ENCODE data around the gene SERPING1. TPM values are rescaled to one million over a fixed set of nuclear protein-coding genes. Genes with fewer than 3 reads are reported as not detected.

SERPING1 gene
- total and polyA plus RNA-seq, 2 donors (not counting 3 experiments of a cell fraction or from before 2014, with no cell fraction given) = 0.30 TPM; not detected in 1

DNA sequence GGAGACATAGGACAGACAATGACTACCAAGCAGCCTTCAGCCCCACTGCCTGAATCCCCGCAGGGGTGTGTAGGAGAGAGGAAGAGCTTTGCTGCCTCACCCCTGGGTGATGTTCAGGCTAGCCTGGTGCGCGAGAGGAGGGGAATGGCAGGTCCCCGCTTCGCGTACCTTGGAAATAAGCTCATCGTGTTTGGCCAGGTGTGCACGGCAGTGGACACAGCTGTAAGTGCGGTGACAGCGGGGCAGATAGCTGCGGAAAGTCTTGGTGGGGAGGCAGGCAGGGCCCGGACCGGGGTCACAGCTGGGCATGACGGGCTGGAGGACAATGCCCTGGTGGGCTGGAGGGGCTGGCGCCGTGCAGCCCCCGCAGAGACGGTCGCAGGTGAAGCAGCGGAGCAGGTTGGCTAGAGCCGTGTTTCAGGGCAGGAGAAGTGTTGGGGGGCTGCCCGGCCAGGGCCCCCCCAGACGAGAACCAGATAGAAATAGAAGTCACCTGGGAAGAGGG lies 49.4 kb downstream of the SERPING1 start:
- H3K9me1 ChIP-seq (replicated peaks; ENCODE audit: control insufficient read depth, extremely low read depth, insufficient read depth, low read length) = no peaks in the 10 kb centered on the region
- TF ChIP-seq JUN (IDR thresholded peaks at IDR 0.05; ENCODE audit: borderline replicate concordance, insufficient read depth, insufficient read length, low read depth) (no peak), FOS (IDR thresholded peaks at IDR 0.05; ENCODE audit: borderline replicate concordance, insufficient read depth, low read length) (no peak), EZH2 (IDR thresholded peaks at IDR 0.05; ENCODE audit: borderline replicate concordance, low read depth, low read length, severe bottlenecking) (peak; percentile 69), POLR2AphosphoS5 (IDR thresholded peaks at IDR 0.05; ENCODE audit: insufficient read depth, low read depth, low read length) (peak; percentile 51), GATA2 (IDR thresholded peaks at IDR 0.05; ENCODE audit: insufficient read depth, insufficient read length, low read depth, low read length) (no peak), POLR2A (IDR thresholded peaks at IDR 0.05; ENCODE audit: low read depth, low read length) (peak; percentile 39), MYC (IDR thresholded peaks at IDR 0.05; ENCODE audit: low read depth, low read length) (no peak)
- TF ChIP-seq, protein P1, sequence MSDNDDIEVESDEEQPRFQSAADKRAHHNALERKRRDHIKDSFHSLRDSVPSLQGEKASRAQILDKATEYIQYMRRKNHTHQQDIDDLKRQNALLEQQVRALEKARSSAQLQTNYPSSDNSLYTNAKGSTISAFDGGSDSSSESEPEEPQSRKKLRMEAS (IDR thresholded peaks at IDR 0.05; ENCODE audit: insufficient read depth, insufficient read length) = no peak
- TF ChIP-seq, protein P2, sequence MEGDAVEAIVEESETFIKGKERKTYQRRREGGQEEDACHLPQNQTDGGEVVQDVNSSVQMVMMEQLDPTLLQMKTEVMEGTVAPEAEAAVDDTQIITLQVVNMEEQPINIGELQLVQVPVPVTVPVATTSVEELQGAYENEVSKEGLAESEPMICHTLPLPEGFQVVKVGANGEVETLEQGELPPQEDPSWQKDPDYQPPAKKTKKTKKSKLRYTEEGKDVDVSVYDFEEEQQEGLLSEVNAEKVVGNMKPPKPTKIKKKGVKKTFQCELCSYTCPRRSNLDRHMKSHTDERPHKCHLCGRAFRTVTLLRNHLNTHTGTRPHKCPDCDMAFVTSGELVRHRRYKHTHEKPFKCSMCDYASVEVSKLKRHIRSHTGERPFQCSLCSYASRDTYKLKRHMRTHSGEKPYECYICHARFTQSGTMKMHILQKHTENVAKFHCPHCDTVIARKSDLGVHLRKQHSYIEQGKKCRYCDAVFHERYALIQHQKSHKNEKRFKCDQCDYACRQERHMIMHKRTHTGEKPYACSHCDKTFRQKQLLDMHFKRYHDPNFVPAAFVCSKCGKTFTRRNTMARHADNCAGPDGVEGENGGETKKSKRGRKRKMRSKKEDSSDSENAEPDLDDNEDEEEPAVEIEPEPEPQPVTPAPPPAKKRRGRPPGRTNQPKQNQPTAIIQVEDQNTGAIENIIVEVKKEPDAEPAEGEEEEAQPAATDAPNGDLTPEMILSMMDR (IDR thresholded peaks at IDR 0.05; ENCODE audit: extremely low read depth in 1 of 2, insufficient read depth in 1 of 2, low read depth in 1 of 2, low read length in 2 of 2) = no peak
- no peaks in the 10 kb centered on the region for H3K36me3 ChIP-seq (ENCODE audit: control insufficient read depth in 2 of 2, extremely low read depth in 1 of 2, insufficient read depth in 2 of 2, low read length in 2 of 2)
- no peak for FAIRE-seq
- H3K9ac ChIP-seq (replicated peaks; ENCODE audit: extremely low read depth, insufficient read depth, low read length) = no peak overlapping the region
- H3K27ac ChIP-seq (ENCODE audit: insufficient read depth, low read depth, low read length) = no peak overlapping the region
- no peak overlapping the region for H3K4me2 ChIP-seq (ENCODE audit: insufficient read depth, low read length)
- H3K79me2 ChIP-seq (ENCODE audit: control insufficient read depth, insufficient read depth, low read length) = no peaks in the 10 kb centered on the region
- no peaks in the 10 kb centered on the region for H4K20me1 ChIP-seq (replicated peaks; ENCODE audit: control insufficient read depth, extremely low read depth, insufficient read depth, low read length)
- POLR2A ChIA-PET = no interaction called here
- peaks cover 3% of the 10 kb centered on the region for H3K4me1 ChIP-seq (ENCODE audit: control insufficient read depth, extremely low read depth, insufficient read depth, low read length)
- CTCF ChIA-PET = interaction anchor here (0.9 to 5.1 kb wide), 2 partner anchors 77 to 154 kb away, joined by 4 to 126 read pairs; partner anchors contain the start of gene UBE2L6
- H3K27me3 ChIP-seq (ENCODE audit: control insufficient read depth in 2 of 2, insufficient read depth in 2 of 2, low read length in 2 of 2) = peaks cover 40 to 54% of the 10 kb centered on the region in 2 experiments
- H3K9me3 ChIP-seq (replicated peaks; ENCODE audit: control insufficient read depth, insufficient read depth, low read length) = no peaks in the 10 kb centered on the region
- intact Hi-C loops (cut with micrococcal nuclease) = loop anchor here (5.0 kb wide), 1 partner anchor 320 kb away; no protein-coding TSS in a partner anchor
- dilution Hi-C loops (cut with MboI; ENCODE audit: extremely low pct_ligation_motif_present, low sequenced_read_pairs) = no loop called here
- no peak overlapping the region for H3K4me3 ChIP-seq (replicated peaks in 1 of 3; ENCODE audit: insufficient read depth in 1 of 3, low read depth in 1 of 3, low read length in 3 of 3)
- BruUV-seq (replicated peaks) = no TSS peak
- no peak overlapping the region for H2AFZ ChIP-seq (ENCODE audit: low read depth, low read length)
- no peak for DNase-seq (ENCODE audit: low read depth, low spot score)

Data from endothelial cell of umbilical vein (primary cell).